Calu3 (cell line): ENCODE data around the gene OR2V2. TPM values are rescaled to one million over a fixed set of nuclear protein-coding genes. Genes with fewer than 3 reads are reported as not detected.

ENCODE experiments used
- BruUV-seq: library from RNA; stranded (reverse); fragments of 400-500 nt; replicated peaks from 2 replicates; lab custom pipeline; 2021; lab: Mats Ljungman, UMichigan
- CTCF ChIA-PET: fragments of 300-600 bp; sonication (Branson Sonifier 250); formaldehyde crosslinking; loops from one replicate; lab custom pipeline; 2022; ENCODE audit warnings: antibody characterized with exemption; lab: Charles Lee
- DNase-seq: peaks from one replicate; pipeline ENCODE4 v3.0.0; 2022
- H3K27ac Mint-ChIP-seq: one replicate; pipeline ENCODE4 v1.8.0; 2022; ENCODE audit warnings: mixed read lengths; ENCODE audit not compliant: unreplicated experiment
- H3K27me3 Mint-ChIP-seq: one replicate; pipeline ENCODE4 v1.8.0; 2022; ENCODE audit warnings: mixed read lengths; ENCODE audit not compliant: unreplicated experiment
- H3K36me3 Mint-ChIP-seq: one replicate; pipeline ENCODE4 v1.8.0; 2022; ENCODE audit warnings: mild to moderate bottlenecking, moderate library complexity, mixed read lengths; ENCODE audit not compliant: insufficient read depth, unreplicated experiment
- H3K4me1 Mint-ChIP-seq: one replicate; pipeline ENCODE4 v1.8.0; 2022; ENCODE audit warnings: mild to moderate bottlenecking, low read depth, mixed read lengths; ENCODE audit not compliant: unreplicated experiment
- H3K4me3 Mint-ChIP-seq: one replicate; pipeline ENCODE4 v1.8.0; 2022; ENCODE audit warnings: mild to moderate bottlenecking, low read depth, moderate library complexity, mixed read lengths; ENCODE audit not compliant: unreplicated experiment
- H3K9me3 Mint-ChIP-seq: one replicate; pipeline ENCODE4 v1.8.0; 2022; ENCODE audit warnings: low read depth, mixed read lengths; ENCODE audit not compliant: unreplicated experiment
- CTCF ChIP-seq: fragments of 200-600 bp; IDR thresholded peaks from one replicate; pipeline ENCODE4 v1.8.0; 2022; ENCODE audit warnings: antibody characterized with exemption; ENCODE audit not compliant: unreplicated experiment
- intact Hi-C: fragments of 100-400 bp; cut with micrococcal nuclease; formaldehyde crosslinking; loops from one replicate; pipeline ENCODE4 v1.10.0; 2022; ENCODE audit not compliant: unreplicated experiment
- total RNA-seq: library from RNA; stranded (reverse); gene quantifications from 2 replicates; pipeline ENCODE4 v1.2.3, GENCODE V29; 2022

Gene OR2V2
- total RNA-seq, 1 experiment from 2014 or later: not detected

- no peak overlapping the region for H3K27ac Mint-ChIP-seq
- DNase-seq: no peak
- CTCF ChIA-PET: interaction anchor here (1.0 kb wide), 1 partner anchor 275 kb away, joined by 4 read pairs; no protein-coding TSS in a partner anchor
- TF ChIP-seq CTCF: no peak
- H3K9me3 Mint-ChIP-seq: peaks cover 9% of the 10 kb centered on the region
- H3K4me3 Mint-ChIP-seq: no peak overlapping the region
- peaks cover 25% of the 10 kb centered on the region for H3K27me3 Mint-ChIP-seq
- intact Hi-C loops: no loop called here
- H3K4me1 Mint-ChIP-seq: peaks cover 8% of the 10 kb centered on the region
- no TSS peak for BruUV-seq
- H3K36me3 Mint-ChIP-seq: no peaks in the 10 kb centered on the region
Measured at GRCh38 chr5:181136361-181136955, 10.9 kb upstream of the OR2V2 start.

- Mint-ChIP-seq H3K27me3 (peaks cover 36% of the 10 kb centered on the region), H3K4me3 (no peak overlapping the region), H3K27ac (no peak overlapping the region), H3K36me3 (no peaks in the 10 kb centered on the region), H3K4me1 (peaks cover 8% of the 10 kb centered on the region), H3K9me3 (peaks cover 9% of the 10 kb centered on the region)
- intact Hi-C loops: no loop called here
- BruUV-seq: no TSS peak
- TF ChIP-seq CTCF: no peak
- no peak for DNase-seq
- CTCF ChIA-PET: interaction anchor here (0.6 kb wide), 1 partner anchor 15 kb away, joined by 3 read pairs; no protein-coding TSS in a partner anchor
Measured at GRCh38 chr5:181138258-181138657, 9.1 kb upstream of the OR2V2 start.

GRCh38 chr5:181140766-181141165 is 6.6 kb upstream of the OR2V2 start:
- intact Hi-C loops: no loop called here
- no peak overlapping the region for H3K27ac Mint-ChIP-seq
- no peaks in the 10 kb centered on the region for H3K36me3 Mint-ChIP-seq
- DNase-seq: no peak
- no peaks in the 10 kb centered on the region for H3K4me1 Mint-ChIP-seq
- H3K9me3 Mint-ChIP-seq: peaks cover 9% of the 10 kb centered on the region
- H3K4me3 Mint-ChIP-seq: no peak overlapping the region
- peaks cover 38% of the 10 kb centered on the region for H3K27me3 Mint-ChIP-seq
- CTCF ChIA-PET: no interaction called here
- BruUV-seq: no TSS peak
- no peak for TF ChIP-seq CTCF

DNA sequence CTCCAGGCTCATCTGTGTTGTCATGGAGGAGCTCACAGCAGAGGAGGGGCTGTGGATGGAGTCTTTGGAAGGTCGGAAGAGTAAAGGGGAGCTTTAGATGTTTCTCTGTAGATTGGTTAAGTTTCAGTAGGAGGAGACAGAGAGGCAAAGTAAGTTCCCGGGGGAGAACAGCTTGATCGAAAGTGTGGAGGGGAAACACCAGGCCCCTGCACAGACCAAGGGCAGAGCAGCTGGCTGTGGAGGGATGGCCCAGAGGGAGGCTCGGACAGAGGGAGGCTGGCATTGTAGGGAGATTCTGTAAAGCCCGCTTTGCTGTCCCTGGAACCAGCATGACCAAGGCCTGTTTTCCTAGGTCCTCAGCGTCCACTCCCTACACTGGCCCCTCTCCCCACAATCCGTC is 5.3 kb upstream of the OR2V2 start:
- peaks cover 48% of the 10 kb centered on the region for H3K27me3 Mint-ChIP-seq
- CTCF ChIA-PET: interaction anchor here (0.6 kb wide), 1 partner anchor 123 kb away, joined by 5 read pairs; no protein-coding TSS in a partner anchor
- no peaks in the 10 kb centered on the region for H3K36me3 Mint-ChIP-seq
- peaks cover 9% of the 10 kb centered on the region for H3K9me3 Mint-ChIP-seq
- no peak for DNase-seq
- H3K27ac Mint-ChIP-seq: no peak overlapping the region
- TF ChIP-seq CTCF: no peak
- no peaks in the 10 kb centered on the region for H3K4me1 Mint-ChIP-seq
- intact Hi-C loops: no loop called here
- no peak overlapping the region for H3K4me3 Mint-ChIP-seq
- no TSS peak for BruUV-seq
